NCI-H1092 treated with DMSO at 0.1 percent for 48 hours (cell line): ENCODE results near the gene ABCA12.

Experiments used
- DNase-seq: peaks from one replicate; lab custom pipeline; 2025; lab: John Stamatoyannopoulos, UW

ABCA12 gene

DNA sequence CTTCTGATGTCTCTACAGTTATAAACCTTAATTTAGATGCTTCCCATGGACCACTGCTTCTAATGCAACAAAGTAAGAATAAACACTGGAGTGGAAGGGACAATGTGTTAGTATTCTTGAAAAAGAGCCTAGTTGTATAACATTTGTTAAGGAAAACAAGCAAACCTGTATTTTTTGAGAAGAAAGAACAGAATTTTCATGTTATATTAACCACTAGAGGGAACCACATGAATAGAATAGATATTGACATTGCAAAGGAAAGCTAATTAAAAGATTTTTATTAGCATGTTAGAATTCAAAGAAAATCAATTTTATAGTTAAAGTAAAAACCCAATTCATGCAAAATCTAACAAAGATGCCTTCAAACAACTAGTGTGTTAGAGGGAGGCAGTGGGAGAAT, 177.7 kb downstream of the ABCA12 start:
- DNase-seq: no peak

DNA sequence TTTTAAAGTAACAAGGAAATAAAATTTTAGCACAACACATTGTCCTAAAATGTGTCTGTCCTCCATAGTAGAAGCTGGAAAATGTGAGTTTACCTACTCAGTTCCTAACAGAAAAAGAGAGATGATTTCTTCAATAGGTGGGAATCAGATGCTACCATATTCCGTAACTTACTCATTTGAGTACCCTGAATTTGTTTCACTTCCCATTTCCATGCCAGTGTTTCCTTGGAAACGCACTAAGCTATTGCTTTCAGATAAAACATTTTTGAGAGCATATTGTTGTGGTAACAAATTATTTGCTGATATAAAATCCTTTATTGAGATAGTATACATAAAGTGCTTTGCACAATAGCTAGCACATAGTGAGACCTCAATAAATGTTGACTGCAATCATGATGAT, 191.5 kb downstream of the ABCA12 start:
- DNase-seq: no peak

DNA sequence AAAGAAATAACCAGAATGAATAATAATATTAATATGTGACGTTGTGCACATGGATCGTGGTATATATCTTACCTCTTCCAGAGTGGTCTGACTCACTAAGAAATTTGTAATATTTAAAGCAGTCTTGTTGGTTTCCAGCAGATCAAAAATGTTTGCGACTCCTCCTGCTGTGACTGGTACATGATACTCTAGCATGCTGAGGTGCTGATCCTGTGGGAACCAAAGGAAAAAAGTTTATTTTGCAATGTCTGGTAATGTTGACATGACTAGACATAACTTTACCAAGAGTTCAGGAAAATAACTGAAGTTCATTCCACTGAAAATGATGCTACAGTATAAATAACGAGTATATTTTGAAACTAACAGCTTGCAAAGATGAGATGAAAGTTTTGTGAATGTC, 204.4 kb downstream of the ABCA12 start:
- DNase-seq: no peak

DNA sequence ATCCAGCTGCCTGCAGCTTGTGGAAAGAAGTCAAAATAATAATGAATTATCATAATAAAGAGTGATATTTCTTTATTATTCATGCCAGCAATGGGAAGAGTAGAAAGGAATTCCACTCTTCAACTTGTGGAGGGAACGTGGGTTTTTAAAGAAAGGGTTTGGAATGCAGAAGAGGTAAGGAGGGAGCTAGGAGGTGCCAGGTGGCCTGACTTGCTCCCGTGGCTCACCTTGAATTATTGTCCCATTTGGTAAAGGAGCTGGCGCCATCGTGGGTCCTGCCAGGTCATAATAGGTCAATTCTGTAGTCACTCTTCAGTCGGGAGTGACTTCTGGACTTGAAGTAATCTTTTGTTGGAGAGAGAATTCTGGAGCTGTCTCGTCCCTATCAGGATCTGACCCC, 233.8 kb downstream of the ABCA12 start:
- DNase-seq: no peak

DNA sequence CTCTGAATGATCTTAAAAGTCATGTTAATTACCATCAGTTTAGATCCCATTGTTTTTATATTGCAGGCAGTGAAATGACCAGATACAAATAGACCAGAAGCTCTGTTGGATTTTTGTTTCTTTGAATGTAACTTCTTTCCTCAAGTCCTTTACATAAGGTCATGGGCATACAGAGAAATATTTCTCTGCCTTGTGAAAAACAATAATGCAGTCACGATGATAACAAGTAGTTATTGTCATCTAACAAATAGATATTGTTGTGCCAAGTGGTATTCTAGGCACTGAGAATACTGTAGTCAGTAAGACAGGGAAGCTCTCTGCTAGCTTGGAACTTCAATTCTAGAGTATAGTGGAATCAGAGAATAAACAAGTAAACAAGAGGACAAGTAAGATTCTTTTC, 234.2 kb downstream of the ABCA12 start:
- no peak for DNase-seq

DNA sequence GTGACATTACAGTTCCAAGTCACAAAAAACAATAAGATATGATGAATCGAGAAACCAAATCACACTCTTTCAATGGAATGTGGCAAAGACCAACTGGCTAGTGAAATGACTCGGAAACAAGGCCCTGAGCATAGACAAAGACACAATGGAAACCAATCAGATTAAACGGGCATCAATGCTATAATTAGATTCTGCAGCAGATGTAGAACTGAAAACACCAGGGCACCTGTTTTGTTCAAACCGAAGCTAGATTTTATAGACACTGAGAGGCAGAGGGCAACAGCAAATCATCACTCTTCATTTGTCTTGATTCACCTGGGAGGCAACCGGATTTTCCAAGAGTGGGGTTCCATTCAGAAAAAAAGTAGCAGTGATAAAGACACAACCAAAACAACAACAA, 236.1 kb downstream of the ABCA12 start:
- peak; percentile 6 for DNase-seq

DNA sequence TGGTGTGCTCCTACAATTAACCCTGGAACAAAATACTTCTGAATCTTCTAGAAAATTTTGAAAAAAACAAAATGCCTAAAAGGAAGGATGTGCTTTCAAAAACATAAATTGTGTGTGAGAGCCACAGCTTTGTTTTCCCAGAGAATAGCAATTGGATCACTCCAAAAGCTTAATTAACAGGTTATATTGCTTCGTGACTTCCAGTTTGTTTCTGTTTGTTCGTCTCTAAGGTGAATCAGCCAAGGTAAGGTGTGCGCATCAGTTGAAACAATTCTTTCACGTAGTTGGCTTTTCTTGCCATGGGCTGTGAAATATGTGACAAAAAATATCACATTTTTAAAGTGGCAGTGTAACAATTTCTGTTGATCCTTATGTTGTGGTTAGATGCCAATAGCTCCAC, 238.7 kb downstream of the ABCA12 start:
- DNase-seq: peak; percentile 18

DNA sequence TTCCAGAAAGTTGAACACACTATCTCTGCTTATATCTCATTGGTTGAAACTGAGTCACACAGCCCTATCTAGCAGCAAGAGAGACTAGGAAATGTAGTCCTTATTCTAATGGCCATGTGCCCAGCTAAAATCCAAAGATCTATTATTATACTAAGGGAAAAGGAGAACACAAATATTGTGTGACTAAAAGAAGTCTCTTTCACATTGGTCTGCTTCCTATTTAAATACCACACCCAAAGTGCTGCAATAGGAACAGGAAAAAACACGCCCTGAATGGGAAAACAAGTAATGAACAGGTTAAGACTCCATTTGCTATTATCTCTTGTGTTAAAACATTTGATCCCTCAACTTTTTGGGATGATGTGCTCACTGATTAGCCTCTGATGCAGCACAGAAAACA, 242.2 kb downstream of the ABCA12 start:
- DNase-seq: no peak

DNA sequence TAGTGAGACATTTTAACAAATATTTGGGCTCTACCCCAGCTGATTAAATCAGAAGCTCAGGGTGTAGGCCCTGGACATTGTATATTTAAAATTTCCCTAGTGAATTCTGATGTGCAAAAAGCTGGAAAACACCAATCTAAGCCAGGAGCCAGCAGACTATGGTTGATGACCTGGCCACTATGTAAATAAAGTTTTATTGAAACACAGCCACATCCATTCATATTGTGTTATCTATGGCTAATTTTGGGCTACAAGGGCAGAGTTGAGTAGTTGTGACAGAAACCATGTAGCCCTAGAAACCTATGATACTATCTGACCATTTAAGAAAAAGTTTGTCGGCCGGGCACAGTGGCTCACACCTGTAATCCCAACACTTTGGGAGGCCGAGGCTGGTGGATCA, 243.0 kb downstream of the ABCA12 start:
- no peak for DNase-seq

DNA sequence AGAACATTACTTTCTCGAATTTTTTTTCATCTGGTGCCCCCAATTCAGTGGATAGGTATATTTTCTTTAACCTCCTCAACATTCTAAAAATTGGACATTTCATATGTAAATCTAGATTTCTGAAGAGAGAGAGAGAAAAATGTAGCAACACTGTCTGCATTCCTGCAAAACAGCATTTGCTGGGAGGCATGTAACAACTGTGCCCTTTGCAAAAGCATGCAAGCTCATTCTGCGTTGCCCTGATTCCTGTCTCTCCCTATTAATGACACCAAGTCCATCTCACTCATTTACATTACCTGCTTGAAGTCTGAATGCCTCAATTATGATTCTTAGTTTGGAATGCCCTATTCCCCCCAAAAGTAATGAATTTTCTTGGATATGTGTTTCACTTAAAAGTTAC, 249.1 kb downstream of the ABCA12 start:
- DNase-seq: no peak

DNA sequence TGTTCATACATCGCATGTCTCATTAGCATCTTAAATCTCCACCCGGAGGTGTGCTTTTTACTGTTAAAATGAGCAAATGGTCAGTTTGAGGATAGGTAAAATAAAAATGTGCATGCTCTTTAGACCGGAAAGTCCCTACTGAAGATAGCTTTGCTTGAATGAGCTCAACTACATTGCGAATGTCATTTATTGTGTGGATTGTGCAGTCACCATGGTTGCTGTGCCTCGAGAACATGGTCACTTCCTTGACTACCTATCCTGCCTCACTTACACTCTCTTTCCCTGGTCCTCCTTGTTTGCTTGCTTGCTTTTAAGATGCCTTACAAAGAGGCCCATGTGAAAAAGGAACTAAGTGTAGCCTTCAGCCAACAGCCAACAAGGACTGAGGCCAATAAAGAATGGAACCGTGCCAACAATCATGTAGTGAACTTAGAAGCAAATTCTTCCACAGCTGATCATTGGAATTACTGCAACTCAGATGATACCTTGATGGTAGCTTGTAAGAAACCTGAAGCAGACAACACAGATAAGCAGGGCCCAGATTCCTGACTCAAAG, 256.7 kb downstream of the ABCA12 start:
- DNase-seq: no peak
